Keratinocyte (primary cell): Measurements from ENCODE around the gene EIF6.

Experiments used
- CTCF ChIP-seq, 3 experiments: IDR thresholded peaks in 1 of 3; conservative IDR thresholded peaks in 1 of 3; optimal IDR thresholded peaks in 1 of 3; 2 replicates in 2 of 3; 3 replicates in 1 of 3; pipeline versions ENCODE3 to v1.5.1; 2011; ENCODE audit warnings: low read length in 3 of 3, mild to moderate bottlenecking in 3 of 3, moderate library complexity in 2 of 3, control low read depth in 1 of 3, inconsistent platforms in 1 of 3; ENCODE audit not compliant: insufficient read depth in 2 of 3; ENCODE audit errors: extremely low read depth in 1 of 3
- EZH2 ChIP-seq: IDR thresholded peaks from one replicate; pipeline ENCODE4 v1.6.1; 2012; ENCODE audit warnings: inconsistent platforms, mild to moderate bottlenecking, low read length, moderate library complexity

DNA sequence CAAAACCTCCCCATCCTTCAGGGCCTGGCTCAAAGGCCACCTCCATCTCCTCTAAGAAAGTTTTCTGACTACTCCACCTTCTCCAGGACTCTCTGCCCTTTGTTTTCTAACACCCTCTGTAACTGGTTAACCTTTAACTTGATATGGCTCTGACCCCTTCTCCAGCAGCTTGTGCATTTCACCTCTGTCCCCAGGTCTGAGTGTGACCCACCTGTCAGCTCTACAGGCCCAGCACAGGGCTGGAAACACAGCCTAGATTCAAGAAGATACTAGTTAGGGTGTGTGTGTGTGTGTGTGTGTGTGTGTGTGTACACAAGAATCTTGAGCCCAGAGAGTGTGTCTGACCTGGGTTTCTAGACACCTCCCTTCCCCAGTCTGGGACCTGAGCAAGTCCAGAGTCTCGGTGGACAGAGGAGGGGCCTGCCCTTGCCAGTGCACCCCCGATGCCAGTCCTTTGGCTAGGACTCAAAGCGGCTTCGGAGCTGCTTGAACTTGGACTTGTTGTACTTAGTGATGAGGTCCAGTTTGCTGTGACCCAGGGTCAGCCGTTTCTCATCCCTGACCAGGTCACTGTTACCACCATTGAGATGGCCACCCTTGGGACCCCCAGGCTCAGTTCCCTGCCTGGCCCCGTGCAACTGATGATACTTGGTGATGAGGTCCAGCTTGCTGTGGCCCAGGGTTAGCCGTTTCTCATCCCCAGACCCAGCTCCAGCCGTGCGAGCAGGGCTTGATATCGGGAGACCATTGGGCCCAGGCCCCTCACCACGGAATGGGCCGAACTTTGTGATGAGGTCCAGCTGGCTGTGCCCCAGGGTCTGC, 1.7 kb upstream of the EIF6 start:
- no peak for TF ChIP-seq EZH2
- no peak for TF ChIP-seq CTCF (optimal IDR thresholded peaks at IDR 0.05 in 1 of 3, IDR thresholded peaks at IDR 0.05 in 1 of 3, conservative IDR thresholded peaks at IDR 0.05 in 1 of 3; ENCODE audit: extremely low read depth in 1 of 3, insufficient read depth in 2 of 3, low read length in 3 of 3)
